ENCODE data around the gene CTSH.

- TF ChIP-seq CTCF (IDR thresholded peaks at IDR 0.05) (no peak), POLR2A (IDR thresholded peaks at IDR 0.05) (no peak)
These were observed 15.5 kb upstream of the CTSH start for GRCh38 chr15:78960308-78960707.

Data from sigmoid colon (tissue), 3 donors.